Liver (tissue), 3 donors: ENCODE results near the gene SH2D6.

Experiments
- EGR1 ChIP-seq, 2 donors: IDR thresholded peaks; 2 replicates each; pipeline ENCODE4 v1.6.1; 2016 to 2018; ENCODE audit warnings: antibody characterized with exemption in 2 of 2, low read depth in 2 of 2
- FOXA1 ChIP-seq: IDR thresholded peaks from 2 replicates; pipeline ENCODE4 v1.6.1; 2016; ENCODE audit warnings: antibody characterized with exemption
- TAF1 ChIP-seq: conservative IDR thresholded peaks from 2 replicates; pipeline ENCODE4 v1.6.1; 2016; ENCODE audit warnings: antibody characterized with exemption, mild to moderate bottlenecking
- TF ChIP-seq, protein P1 (sequence below): fragments of 150-350 bp; IDR thresholded peaks from 2 replicates; pipeline ENCODE4 v1.5.1; 2017; ENCODE audit warnings: improper control_type of control experiment, low read depth, low read length; ENCODE audit not compliant: missing input control
- TF ChIP-seq, protein P2 (sequence below): IDR thresholded peaks from 2 replicates; pipeline ENCODE4 v1.6.1; 2016; ENCODE audit warnings: antibody characterized with exemption
- donor health status: healthy.
- donor health status: healthy.

DNA sequence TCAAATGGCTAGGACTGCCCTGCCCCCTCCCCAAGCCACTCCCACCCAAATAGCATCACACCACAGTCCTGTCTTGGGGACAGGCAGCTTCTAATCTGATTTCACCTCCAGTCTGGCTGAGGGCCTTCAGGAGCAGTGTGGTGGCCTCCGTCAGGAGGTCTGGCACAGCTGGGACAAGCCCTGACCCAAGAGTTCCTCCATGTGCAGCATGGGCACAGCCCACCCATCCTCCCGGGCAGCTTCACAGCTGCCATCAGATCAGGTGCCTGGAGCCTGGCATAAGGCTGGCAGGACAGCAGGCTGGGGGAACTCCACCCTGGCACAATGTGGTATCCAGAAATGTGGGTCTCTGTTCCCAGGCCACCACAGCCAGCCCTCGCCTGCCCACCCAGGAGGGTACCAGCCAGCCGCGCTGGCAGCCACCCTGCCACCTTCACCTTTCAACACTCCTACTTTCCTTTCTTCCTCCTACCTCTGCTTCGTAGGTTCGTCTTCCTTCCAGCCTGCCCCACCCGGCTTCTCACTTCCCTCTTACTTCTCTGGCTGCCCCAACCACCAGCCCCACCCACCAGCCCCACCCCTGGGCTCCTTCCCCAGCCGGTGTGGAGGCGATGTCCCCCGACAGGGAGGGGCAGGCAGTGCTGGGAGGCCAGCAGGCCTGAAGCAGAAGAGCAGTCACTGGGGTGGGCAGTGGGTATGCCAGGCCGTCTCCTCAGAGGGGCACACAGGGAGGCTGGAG is 8.5 kb upstream of the SH2D6 start, which contains the start of gene CAPG:
- TF ChIP-seq, protein P1, sequence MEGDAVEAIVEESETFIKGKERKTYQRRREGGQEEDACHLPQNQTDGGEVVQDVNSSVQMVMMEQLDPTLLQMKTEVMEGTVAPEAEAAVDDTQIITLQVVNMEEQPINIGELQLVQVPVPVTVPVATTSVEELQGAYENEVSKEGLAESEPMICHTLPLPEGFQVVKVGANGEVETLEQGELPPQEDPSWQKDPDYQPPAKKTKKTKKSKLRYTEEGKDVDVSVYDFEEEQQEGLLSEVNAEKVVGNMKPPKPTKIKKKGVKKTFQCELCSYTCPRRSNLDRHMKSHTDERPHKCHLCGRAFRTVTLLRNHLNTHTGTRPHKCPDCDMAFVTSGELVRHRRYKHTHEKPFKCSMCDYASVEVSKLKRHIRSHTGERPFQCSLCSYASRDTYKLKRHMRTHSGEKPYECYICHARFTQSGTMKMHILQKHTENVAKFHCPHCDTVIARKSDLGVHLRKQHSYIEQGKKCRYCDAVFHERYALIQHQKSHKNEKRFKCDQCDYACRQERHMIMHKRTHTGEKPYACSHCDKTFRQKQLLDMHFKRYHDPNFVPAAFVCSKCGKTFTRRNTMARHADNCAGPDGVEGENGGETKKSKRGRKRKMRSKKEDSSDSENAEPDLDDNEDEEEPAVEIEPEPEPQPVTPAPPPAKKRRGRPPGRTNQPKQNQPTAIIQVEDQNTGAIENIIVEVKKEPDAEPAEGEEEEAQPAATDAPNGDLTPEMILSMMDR: no peak
- TF ChIP-seq EGR1 (IDR thresholded peaks at IDR 0.05; ENCODE audit: low read depth in 2 of 2): no peak
- no peak for TF ChIP-seq FOXA1
- TF ChIP-seq, protein P2, sequence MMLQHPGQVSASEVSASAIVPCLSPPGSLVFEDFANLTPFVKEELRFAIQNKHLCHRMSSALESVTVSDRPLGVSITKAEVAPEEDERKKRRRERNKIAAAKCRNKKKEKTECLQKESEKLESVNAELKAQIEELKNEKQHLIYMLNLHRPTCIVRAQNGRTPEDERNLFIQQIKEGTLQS: no peak
- no peak for TF ChIP-seq TAF1
